ENCODE data around the gene TBX15.

GRCh38 chr1:118974661-118975060 lies 13.5 kb downstream of the TBX15 start:
- no peak for TF ChIP-seq EZH2 (IDR thresholded peaks at IDR 0.05)
- TF ChIP-seq POLR2AphosphoS5 (IDR thresholded peaks at IDR 0.05; ENCODE audit: borderline replicate concordance, low read depth, low read length) = no peak
- no peak for TF ChIP-seq FOXP2 (optimal IDR thresholded peaks at IDR 0.05; ENCODE audit: control extremely low read depth, extremely low read length, insufficient read depth)
